Neural progenitor cell (in vitro differentiated cells): ENCODE data around the gene CDC25B.

Experiments
- EZH2 ChIP-seq: fragments of 200-600 bp; sonication (generic); IDR thresholded peaks from 2 replicates; pipeline ENCODE4 v1.6.1; 2017; ENCODE audit warnings: antibody characterized with exemption, mild to moderate bottlenecking, moderate library complexity
- EZH2phosphoT487 ChIP-seq: fragments of 200-600 bp; sonication (generic); IDR thresholded peaks from 2 replicates; pipeline ENCODE4 v1.6.1; 2017; ENCODE audit warnings: antibody characterized with exemption
- TF ChIP-seq, protein P1 (sequence below): fragments of 200-600 bp; sonication (generic); IDR thresholded peaks from 2 replicates; pipeline ENCODE4 v1.5.1; 2017; ENCODE audit warnings: antibody characterized with exemption, mild to moderate bottlenecking

GRCh38 chr20:3784216-3784853 lies 11.8 kb upstream of the CDC25B start:
- TF ChIP-seq, protein P1, sequence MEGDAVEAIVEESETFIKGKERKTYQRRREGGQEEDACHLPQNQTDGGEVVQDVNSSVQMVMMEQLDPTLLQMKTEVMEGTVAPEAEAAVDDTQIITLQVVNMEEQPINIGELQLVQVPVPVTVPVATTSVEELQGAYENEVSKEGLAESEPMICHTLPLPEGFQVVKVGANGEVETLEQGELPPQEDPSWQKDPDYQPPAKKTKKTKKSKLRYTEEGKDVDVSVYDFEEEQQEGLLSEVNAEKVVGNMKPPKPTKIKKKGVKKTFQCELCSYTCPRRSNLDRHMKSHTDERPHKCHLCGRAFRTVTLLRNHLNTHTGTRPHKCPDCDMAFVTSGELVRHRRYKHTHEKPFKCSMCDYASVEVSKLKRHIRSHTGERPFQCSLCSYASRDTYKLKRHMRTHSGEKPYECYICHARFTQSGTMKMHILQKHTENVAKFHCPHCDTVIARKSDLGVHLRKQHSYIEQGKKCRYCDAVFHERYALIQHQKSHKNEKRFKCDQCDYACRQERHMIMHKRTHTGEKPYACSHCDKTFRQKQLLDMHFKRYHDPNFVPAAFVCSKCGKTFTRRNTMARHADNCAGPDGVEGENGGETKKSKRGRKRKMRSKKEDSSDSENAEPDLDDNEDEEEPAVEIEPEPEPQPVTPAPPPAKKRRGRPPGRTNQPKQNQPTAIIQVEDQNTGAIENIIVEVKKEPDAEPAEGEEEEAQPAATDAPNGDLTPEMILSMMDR, result no peak
- TF ChIP-seq EZH2, result no peak
- TF ChIP-seq EZH2phosphoT487, result no peak
